GM12872 (cell line): ENCODE measurements around the gene KLHL20.

Source experiments
- CTCF ChIP-seq: IDR thresholded peaks from 3 replicates; pipeline ENCODE4 v1.5.1; 2011; ENCODE audit warnings: low read depth, mild to moderate bottlenecking, low read length, moderate library complexity; ENCODE audit not compliant: insufficient read depth

The KLHL20 gene

GRCh38 chr1:173744651-173745050 lies 29.9 kb downstream of the KLHL20 start:
- TF ChIP-seq CTCF = no peak

- TF ChIP-seq CTCF = no peak
Observed at GRCh38 chr1:173749137-173749536, 34.4 kb downstream of the KLHL20 start.

- no peak for TF ChIP-seq CTCF
Observed at GRCh38 chr1:173753830-173754229, 39.0 kb downstream of the KLHL20 start.

- TF ChIP-seq CTCF = no peak
Observed at GRCh38 chr1:173757666-173758065, 42.9 kb downstream of the KLHL20 start.

GRCh38 chr1:173758110-173758509 lies 43.3 kb downstream of the KLHL20 start:
- TF ChIP-seq CTCF = no peak

- no peak for TF ChIP-seq CTCF
Observed at GRCh38 chr1:173758980-173759379, 44.2 kb downstream of the KLHL20 start.

GRCh38 chr1:173768206-173768605 lies 53.4 kb downstream of the KLHL20 start:
- no peak for TF ChIP-seq CTCF

DNA sequence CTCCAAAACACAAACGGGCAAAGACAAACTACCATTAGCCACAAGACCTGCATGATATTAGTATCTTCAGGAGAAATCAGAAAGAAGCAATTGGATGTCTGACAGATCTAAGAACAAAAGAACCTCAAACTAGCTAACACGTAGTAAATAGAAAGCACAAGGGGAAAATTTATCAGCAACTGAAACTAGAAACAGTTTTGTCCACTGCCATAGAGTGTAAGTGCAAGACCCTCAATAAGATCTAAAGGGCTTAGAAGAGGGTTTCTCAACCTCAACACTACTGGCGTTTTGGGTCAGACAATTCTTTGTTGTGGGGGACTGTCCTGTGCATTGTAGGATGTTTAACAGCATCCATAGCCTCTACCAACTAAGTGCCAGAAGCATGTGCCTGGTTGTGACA lies 54.0 kb downstream of the KLHL20 start:
- no peak for TF ChIP-seq CTCF
